ENCODE results near the gene RETREG3. TPM values are rescaled to one million over a fixed set of nuclear protein-coding genes. Genes with fewer than 3 reads are reported as not detected.
"Not testable (repeated sequence)": the region's sequence is repeated elsewhere in the genome, so short reads cannot be mapped to it uniquely, and the experiment has no call there.

Gene RETREG3
- total and polyA plus RNA-seq, 2 donors (not counting 1 experiment from before 2014, with no cell fraction given): 37.5 to 67.0 TPM

- no peaks in the 10 kb centered on the region for H4K20me1 ChIP-seq (ENCODE audit: control insufficient read depth, extremely low read depth, insufficient read depth, low read length)
- H3K27ac ChIP-seq (ENCODE audit: insufficient read depth, low read length): no peak overlapping the region
- H3K9me3 ChIP-seq (ENCODE audit: control insufficient read depth, insufficient read depth, low read depth, low read length): no peaks in the 10 kb centered on the region
- peaks cover 5% of the 10 kb centered on the region for H3K27me3 ChIP-seq (ENCODE audit: control insufficient read depth, insufficient read depth, low read length)
- no peaks in the 10 kb centered on the region for H3K79me2 ChIP-seq (ENCODE audit: control insufficient read depth, insufficient read depth, low read length)
- H3K4me3 ChIP-seq (replicated peaks in 1 of 4; ENCODE audit: control extremely low read depth in 1 of 4, insufficient read depth in 1 of 4, low read depth in 3 of 4, low read length in 4 of 4): no peak overlapping the region
- H3K4me1 ChIP-seq (ENCODE audit: control insufficient read depth, extremely low read depth, insufficient read depth, low read length): no peaks in the 10 kb centered on the region
- H2AFZ ChIP-seq (ENCODE audit: low read length): no peak overlapping the region
- H3K36me3 ChIP-seq (ENCODE audit: control insufficient read depth, insufficient read depth, low read length): no peaks in the 10 kb centered on the region
- no peak for DNase-seq (ENCODE audit: low read depth in 2 of 2)
- H3K4me2 ChIP-seq (ENCODE audit: extremely low read depth, insufficient read depth, low read length): no peak overlapping the region
- TF ChIP-seq CTCF (conservative IDR thresholded peaks at IDR 0.05 in 1 of 2, IDR thresholded peaks at IDR 0.05 in 1 of 2; ENCODE audit: low read depth in 1 of 2, low read length in 2 of 2) (no peak), EZH2 (IDR thresholded peaks at IDR 0.05; ENCODE audit: low read length, missing control alignments) (no peak)
- H3K9ac ChIP-seq (ENCODE audit: insufficient read depth, low read length): no peak overlapping the region
Measured at GRCh38 chr17:42639525-42640113, 30.4 kb upstream of the RETREG3 start.

GRCh38 chr17:42632949-42633444 lies 23.8 kb upstream of the RETREG3 start:
- Histone ChIP-seq H3K4me1 (ENCODE audit: control insufficient read depth, extremely low read depth, insufficient read depth, low read length) (no peaks in the 10 kb centered on the region), H4K20me1 (ENCODE audit: control insufficient read depth, extremely low read depth, insufficient read depth, low read length) (no peaks in the 10 kb centered on the region), H3K79me2 (ENCODE audit: control insufficient read depth, insufficient read depth, low read length) (no peaks in the 10 kb centered on the region), H3K9ac (ENCODE audit: insufficient read depth, low read length) (no peak overlapping the region), H3K9me3 (ENCODE audit: control insufficient read depth, insufficient read depth, low read depth, low read length) (no peaks in the 10 kb centered on the region), H2AFZ (ENCODE audit: low read length) (no peak overlapping the region), H3K4me2 (ENCODE audit: extremely low read depth, insufficient read depth, low read length) (no peak overlapping the region), H3K36me3 (ENCODE audit: control insufficient read depth, insufficient read depth, low read length) (no peaks in the 10 kb centered on the region), H3K27ac (ENCODE audit: insufficient read depth, low read length) (no peak overlapping the region), H3K4me3 (replicated peaks in 1 of 4; ENCODE audit: control extremely low read depth in 1 of 4, insufficient read depth in 1 of 4, low read depth in 3 of 4, low read length in 4 of 4) (no peak overlapping the region), H3K27me3 (ENCODE audit: control insufficient read depth, insufficient read depth, low read length) (no peaks in the 10 kb centered on the region)
- no peak for DNase-seq (ENCODE audit: low read depth in 2 of 2)
- TF ChIP-seq CTCF (conservative IDR thresholded peaks at IDR 0.05 in 1 of 2, IDR thresholded peaks at IDR 0.05 in 1 of 2; ENCODE audit: low read depth in 1 of 2, low read length in 2 of 2) (no peak), EZH2 (IDR thresholded peaks at IDR 0.05; ENCODE audit: low read length, missing control alignments) (no peak)

- Histone ChIP-seq H4K20me1 (ENCODE audit: control insufficient read depth, extremely low read depth, insufficient read depth, low read length) (no peaks in the 10 kb centered on the region), H3K9ac (ENCODE audit: insufficient read depth, low read length) (no peak overlapping the region), H3K27ac (ENCODE audit: insufficient read depth, low read length) (no peak overlapping the region), H3K9me3 (ENCODE audit: control insufficient read depth, insufficient read depth, low read depth, low read length) (no peaks in the 10 kb centered on the region), H3K4me3 (replicated peaks in 1 of 4; ENCODE audit: control extremely low read depth in 1 of 4, insufficient read depth in 1 of 4, low read depth in 3 of 4, low read length in 4 of 4) (no peak overlapping the region), H3K27me3 (ENCODE audit: control insufficient read depth, insufficient read depth, low read length) (no peaks in the 10 kb centered on the region), H3K36me3 (ENCODE audit: control insufficient read depth, insufficient read depth, low read length) (no peaks in the 10 kb centered on the region), H3K4me1 (ENCODE audit: control insufficient read depth, extremely low read depth, insufficient read depth, low read length) (no peaks in the 10 kb centered on the region), H3K4me2 (ENCODE audit: extremely low read depth, insufficient read depth, low read length) (no peak overlapping the region), H3K79me2 (ENCODE audit: control insufficient read depth, insufficient read depth, low read length) (no peaks in the 10 kb centered on the region), H2AFZ (ENCODE audit: low read length) (no peak overlapping the region)
- TF ChIP-seq CTCF (conservative IDR thresholded peaks at IDR 0.05 in 1 of 2, IDR thresholded peaks at IDR 0.05 in 1 of 2; ENCODE audit: low read depth in 1 of 2, low read length in 2 of 2): no peak
- no peak for TF ChIP-seq EZH2 (IDR thresholded peaks at IDR 0.05; ENCODE audit: low read length, missing control alignments)
- no peak for DNase-seq (ENCODE audit: low read depth in 2 of 2)
Measured at GRCh38 chr17:42629411-42630009, 20.3 kb upstream of the RETREG3 start.

- DNase-seq (ENCODE audit: low read depth in 2 of 2); H3K4me1 ChIP-seq (ENCODE audit: control insufficient read depth, extremely low read depth, insufficient read depth, low read length); H3K27ac ChIP-seq (ENCODE audit: insufficient read depth, low read length): not testable (repeated sequence)
Measured at GRCh38 chr17:42627032-42627764, 18.0 kb upstream of the RETREG3 start.

More at GRCh38 chr17:42627032-42627764, 18.0 kb upstream of the RETREG3 start:
- not testable (repeated sequence) for H3K9ac ChIP-seq (ENCODE audit: insufficient read depth, low read length); H3K4me3 ChIP-seq (replicated peaks in 1 of 4; ENCODE audit: control extremely low read depth in 1 of 4, insufficient read depth in 1 of 4, low read depth in 3 of 4, low read length in 4 of 4); H3K79me2 ChIP-seq (ENCODE audit: control insufficient read depth, insufficient read depth, low read length); H3K27me3 ChIP-seq (ENCODE audit: control insufficient read depth, insufficient read depth, low read length); H3K4me2 ChIP-seq (ENCODE audit: extremely low read depth, insufficient read depth, low read length); H3K9me3 ChIP-seq (ENCODE audit: control insufficient read depth, insufficient read depth, low read depth, low read length); H3K36me3 ChIP-seq (ENCODE audit: control insufficient read depth, insufficient read depth, low read length); H4K20me1 ChIP-seq (ENCODE audit: control insufficient read depth, extremely low read depth, insufficient read depth, low read length); H2AFZ ChIP-seq (ENCODE audit: low read length)

All from fibroblast of lung (primary cell).